HCT116 (cell line): ENCODE measurements around the gene ZNF8. TPM values are rescaled to one million over a fixed set of nuclear protein-coding genes. Genes with fewer than 3 reads are reported as not detected.

Source experiments
- ATAC-seq: fragments of 200-7000 bp; cut with Tn5 transposase; 2 replicates; pipeline ENCODE4 v1.9.1; 2020; ENCODE audit warnings: mild to moderate bottlenecking, moderate library complexity
- BruUV-seq: library from RNA; stranded (reverse); fragments of 400-500 nt; replicated peaks from 2 replicates; lab custom pipeline; 2021; lab: Mats Ljungman, UMichigan
- CTCF ChIA-PET: fragments of 300-600 bp; sonication (Branson Sonifier 250); formaldehyde crosslinking; loops from one replicate; lab custom pipeline; 2021; ENCODE audit warnings: antibody characterized with exemption; lab: Charles Lee
- POLR2A ChIA-PET: fragments of 300-600, 350-600 bp; sonication (Branson Sonifier 250); formaldehyde crosslinking; loops from one replicate; lab custom pipeline; 2021; ENCODE audit warnings: antibody characterized with exemption; lab: Charles Lee
- RAD21 ChIA-PET, 2 experiments: fragments of 300-600 bp; sonication (Branson Sonifier 250); formaldehyde crosslinking; loops; one replicate each; lab custom pipeline; 2023; ENCODE audit warnings: low total read pairs in 2 of 2; ENCODE audit not compliant: uncharacterized antibody in 2 of 2, unreplicated experiment in 2 of 2, low non-redundant PET in 1 of 2; lab: Charles Lee
- DNase-seq: peaks from one replicate; pipeline ENCODE4 v3.0.0-alpha.2; 2010; ENCODE audit warnings: low read depth, low spot score
- H2AFZ ChIP-seq: fragments of 200-600 bp; shearing (Covaris generic), sonication (generic); 2 replicates; pipeline ENCODE4 v1.6.1; 2017; ENCODE audit warnings: low read depth, mixed run types, mixed read lengths, antibody characterized with exemption, low read length; ENCODE audit not compliant: poor library complexity, severe bottlenecking
- H3K27ac ChIP-seq: 2 replicates; pipeline ENCODE4 v1.5.1; 2012; ENCODE audit warnings: low read depth, low read length
- H3K27me3 ChIP-seq: fragments of 200-600 bp; sonication (generic); 2 replicates; pipeline ENCODE4 v1.6.1; 2016; ENCODE audit warnings: mixed run types, low read length, mixed read lengths; ENCODE audit not compliant: insufficient read depth
- H3K36me3 ChIP-seq, 2 experiments: fragments of 200-500 bp in 1 of 2; fragments of 200-600 bp in 1 of 2; sonication (Bioruptor generic) in 1 of 2; sonication (generic) in 1 of 2; 2 replicates each; pipeline versions ENCODE4 v1.5.1 to v1.6.1; 2014 to 2016; ENCODE audit warnings: low read length in 2 of 2, inconsistent platforms in 1 of 2, mixed read lengths in 1 of 2, mixed run types in 1 of 2; ENCODE audit not compliant: insufficient read depth in 2 of 2, control insufficient read depth in 1 of 2
- H3K4me1 ChIP-seq, 2 experiments: fragments of 200-600 bp in 1 of 2; sonication (generic) in 1 of 2; 2 replicates each; pipeline versions ENCODE4 v1.5.1 to v1.6.1; 2012 to 2017; ENCODE audit warnings: low read length in 2 of 2, inconsistent platforms in 1 of 2, mild to moderate bottlenecking in 1 of 2, mixed read lengths in 1 of 2, mixed run types in 1 of 2, moderate library complexity in 1 of 2; ENCODE audit not compliant: insufficient read depth in 2 of 2, control insufficient read depth in 1 of 2
- H3K4me2 ChIP-seq: fragments of 200-600 bp; sonication (generic); 2 replicates; pipeline ENCODE4 v1.6.1; 2017; ENCODE audit warnings: mixed run types, low read length, mixed read lengths
- H3K4me3 ChIP-seq, 2 experiments: fragments of 200-600 bp in 1 of 2; sonication (generic) in 1 of 2; replicated peaks in 1 of 2; 2 replicates each; pipeline ENCODE4 v1.5.1; 2011 to 2016; ENCODE audit warnings: low read length in 2 of 2, control low read depth in 1 of 2, low read depth in 1 of 2, mild to moderate bottlenecking in 1 of 2, mixed read lengths in 1 of 2, mixed run types in 1 of 2
- H3K79me2 ChIP-seq: fragments of 200-600 bp; sonication (generic); 2 replicates; pipeline ENCODE4 v1.6.1; 2017; ENCODE audit warnings: mild to moderate bottlenecking, mixed run types, low read length, moderate library complexity, mixed read lengths; ENCODE audit not compliant: insufficient read depth
- H3K9ac ChIP-seq: fragments of 200-600 bp; sonication (generic); 2 replicates; pipeline ENCODE4 v1.6.1; 2016; ENCODE audit warnings: low read length, mixed read lengths
- H3K9me2 ChIP-seq: fragments of 200-600 bp; sonication (generic), shearing (Covaris generic); 2 replicates; pipeline ENCODE4 v1.6.1; 2017; ENCODE audit warnings: mixed run types, mild to moderate bottlenecking, moderate library complexity; ENCODE audit not compliant: insufficient read depth
- H3K9me3 ChIP-seq, 2 experiments: fragments of 200-500 bp in 1 of 2; fragments of 200-600 bp in 1 of 2; sonication (Bioruptor generic) in 1 of 2; sonication (generic) in 1 of 2; 2 replicates each; pipeline ENCODE4 v1.6.1; 2014 to 2017; ENCODE audit warnings: low read length in 2 of 2, mixed read lengths in 2 of 2, inconsistent platforms in 1 of 2, low read depth in 1 of 2, mild to moderate bottlenecking in 1 of 2, mixed run types in 1 of 2, moderate library complexity in 1 of 2; ENCODE audit not compliant: control insufficient read depth in 1 of 2, insufficient read depth in 1 of 2
- H4K20me1 ChIP-seq: fragments of 200-600 bp; sonication (generic), shearing (Covaris generic); 2 replicates; pipeline ENCODE4 v1.6.1; 2017; ENCODE audit warnings: mixed run types, mild to moderate bottlenecking, moderate library complexity; ENCODE audit not compliant: insufficient read depth
- CEBPB ChIP-seq: IDR thresholded peaks from 2 replicates; pipeline ENCODE4 v1.6.1; 2012; ENCODE audit warnings: low read depth
- EGR1 ChIP-seq: IDR thresholded peaks from 2 replicates; pipeline ENCODE4 v1.6.1; 2012; ENCODE audit warnings: low read depth
- ELF1 ChIP-seq: IDR thresholded peaks from 2 replicates; pipeline ENCODE4 v1.6.1; 2012; ENCODE audit warnings: low read depth, borderline replicate concordance
- EZH2 ChIP-seq: fragments of 200-600 bp; sonication (generic); IDR thresholded peaks from 2 replicates; pipeline ENCODE4 v1.6.1; 2017; ENCODE audit warnings: antibody characterized with exemption, mixed run types
- FOSL1 ChIP-seq: IDR thresholded peaks from 2 replicates; pipeline ENCODE4 v1.6.1; 2012; ENCODE audit warnings: low read depth
- JUND ChIP-seq: IDR thresholded peaks from 2 replicates; pipeline ENCODE4 v1.6.1; 2012
- POLR2A ChIP-seq: IDR thresholded peaks from 2 replicates; pipeline ENCODE4 v1.7.0; 2011; ENCODE audit warnings: borderline replicate concordance; ENCODE audit not compliant: insufficient read depth, insufficient read length; ENCODE audit errors: extremely low read depth
- SIN3A ChIP-seq: IDR thresholded peaks from 2 replicates; pipeline ENCODE4 v1.6.1; 2012; ENCODE audit warnings: low read depth
- SRF ChIP-seq: IDR thresholded peaks from 2 replicates; pipeline ENCODE4 v1.6.1; 2012; ENCODE audit warnings: low read depth
- TCF7L2 ChIP-seq: IDR thresholded peaks from 2 replicates; pipeline ENCODE4 v1.7.0; 2011; ENCODE audit warnings: borderline replicate concordance, inconsistent platforms; ENCODE audit not compliant: insufficient read depth, insufficient read length; ENCODE audit errors: extremely low read depth
- YY1 ChIP-seq: IDR thresholded peaks from 2 replicates; pipeline ENCODE4 v1.6.1; 2011; ENCODE audit warnings: low read length, low read depth, moderate library complexity, mild to moderate bottlenecking; ENCODE audit not compliant: insufficient replicate concordance; ENCODE audit errors: extremely low read depth
- ZFX ChIP-seq: fragments of 450-650 bp; IDR thresholded peaks from 2 replicates; pipeline ENCODE4 v1.6.1; 2017
- ZNF274 ChIP-seq: fragments of 200-500 bp; sonication (Bioruptor generic); IDR thresholded peaks from 2 replicates; pipeline ENCODE4 v1.6.1; 2014; ENCODE audit warnings: mild to moderate bottlenecking, low read depth, low read length, inconsistent platforms
- intact Hi-C: fragments of 100-400 bp; cut with micrococcal nuclease; formaldehyde crosslinking; loops from 2 replicates; pipeline ENCODE4 v1.10.0; 2022
- total RNA-seq: library from RNA; stranded (reverse); gene quantifications from one replicate; pipeline ENCODE4 v1.2.1, GENCODE V29; 2021; ENCODE audit not compliant: unreplicated experiment
- TF ChIP-seq, protein P1 (sequence below): IDR thresholded peaks from 2 replicates; pipeline ENCODE4 v1.6.1; 2012; ENCODE audit warnings: low read depth
- TF ChIP-seq, protein P2 (sequence below), 3 experiments: fragments of 200-600 bp in 1 of 3; sonication (generic) in 1 of 3; IDR thresholded peaks in 2 of 3; conservative IDR thresholded peaks in 1 of 3; 2 replicates each; pipeline ENCODE4 v1.5.1; 2012 to 2017; ENCODE audit warnings: low read depth in 2 of 3, low read length in 2 of 3, antibody characterized with exemption in 1 of 3, borderline replicate concordance in 1 of 3, control low read depth in 1 of 3, mild to moderate bottlenecking in 1 of 3, mixed read lengths in 1 of 3, mixed run types in 1 of 3, moderate library complexity in 1 of 3; ENCODE audit not compliant: insufficient read depth in 1 of 3
- TF ChIP-seq, protein P3 (sequence below): IDR thresholded peaks from 2 replicates; pipeline ENCODE4 v1.6.1; 2011; ENCODE audit warnings: mild to moderate bottlenecking, low read length, moderate library complexity; ENCODE audit not compliant: insufficient replicate concordance; ENCODE audit errors: extremely low read depth
- TF ChIP-seq, protein P4 (sequence below): IDR thresholded peaks from 2 replicates; pipeline ENCODE4 v1.6.1; 2012

Gene ZNF8
- total RNA-seq, 1 experiment from 2014 or later = 6.4 TPM

DNA sequence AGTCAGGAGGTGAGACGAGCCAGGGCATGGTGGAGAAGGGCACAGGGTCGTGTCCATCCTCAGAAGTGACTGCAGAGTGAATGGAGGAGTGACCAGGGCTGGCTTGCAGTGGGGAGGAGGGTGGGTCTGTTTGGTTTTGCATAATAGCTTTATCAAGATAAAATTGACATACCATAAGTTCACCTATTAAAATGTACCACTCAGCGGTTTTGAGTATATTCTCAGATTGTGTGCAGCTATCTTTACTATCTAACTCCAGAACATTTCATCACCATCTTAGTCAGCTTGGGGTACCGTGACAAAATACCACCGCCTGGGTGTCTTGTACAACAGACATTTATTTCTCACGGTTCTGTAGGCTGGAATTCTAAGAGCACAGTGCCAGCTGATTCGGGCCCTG lies 13.2 kb downstream of the ZNF8 start:
- no peak for ATAC-seq
- Histone ChIP-seq H3K9me3 (peaks cover 21 to 37% of the 10 kb centered on the region in 2 experiments; a peak in 3 of 4 replicates), H4K20me1 (no peaks in the 10 kb centered on the region), H3K27me3 (no peaks in the 10 kb centered on the region), H3K4me1 (no peaks in the 10 kb centered on the region), H3K27ac (no peak overlapping the region), H3K4me2 (no peak overlapping the region), H3K36me3 (peaks cover 42 to 70% of the 10 kb centered on the region in 2 experiments), H3K9ac (no peak overlapping the region), H3K79me2 (no peaks in the 10 kb centered on the region), H3K4me3 (no peak overlapping the region), H2AFZ (no peak overlapping the region), H3K9me2 (no peaks in the 10 kb centered on the region)
- ChIA-PET RAD21 (no interaction called here), POLR2A (no interaction called here), CTCF (no interaction called here)
- BruUV-seq = no TSS peak
- no peak for DNase-seq
- intact Hi-C loops = no loop called here
- TF ChIP-seq, protein P1, sequence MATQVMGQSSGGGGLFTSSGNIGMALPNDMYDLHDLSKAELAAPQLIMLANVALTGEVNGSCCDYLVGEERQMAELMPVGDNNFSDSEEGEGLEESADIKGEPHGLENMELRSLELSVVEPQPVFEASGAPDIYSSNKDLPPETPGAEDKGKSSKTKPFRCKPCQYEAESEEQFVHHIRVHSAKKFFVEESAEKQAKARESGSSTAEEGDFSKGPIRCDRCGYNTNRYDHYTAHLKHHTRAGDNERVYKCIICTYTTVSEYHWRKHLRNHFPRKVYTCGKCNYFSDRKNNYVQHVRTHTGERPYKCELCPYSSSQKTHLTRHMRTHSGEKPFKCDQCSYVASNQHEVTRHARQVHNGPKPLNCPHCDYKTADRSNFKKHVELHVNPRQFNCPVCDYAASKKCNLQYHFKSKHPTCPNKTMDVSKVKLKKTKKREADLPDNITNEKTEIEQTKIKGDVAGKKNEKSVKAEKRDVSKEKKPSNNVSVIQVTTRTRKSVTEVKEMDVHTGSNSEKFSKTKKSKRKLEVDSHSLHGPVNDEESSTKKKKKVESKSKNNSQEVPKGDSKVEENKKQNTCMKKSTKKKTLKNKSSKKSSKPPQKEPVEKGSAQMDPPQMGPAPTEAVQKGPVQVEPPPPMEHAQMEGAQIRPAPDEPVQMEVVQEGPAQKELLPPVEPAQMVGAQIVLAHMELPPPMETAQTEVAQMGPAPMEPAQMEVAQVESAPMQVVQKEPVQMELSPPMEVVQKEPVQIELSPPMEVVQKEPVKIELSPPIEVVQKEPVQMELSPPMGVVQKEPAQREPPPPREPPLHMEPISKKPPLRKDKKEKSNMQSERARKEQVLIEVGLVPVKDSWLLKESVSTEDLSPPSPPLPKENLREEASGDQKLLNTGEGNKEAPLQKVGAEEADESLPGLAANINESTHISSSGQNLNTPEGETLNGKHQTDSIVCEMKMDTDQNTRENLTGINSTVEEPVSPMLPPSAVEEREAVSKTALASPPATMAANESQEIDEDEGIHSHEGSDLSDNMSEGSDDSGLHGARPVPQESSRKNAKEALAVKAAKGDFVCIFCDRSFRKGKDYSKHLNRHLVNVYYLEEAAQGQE = no peak
- TF ChIP-seq SRF (no peak), YY1 (no peak), SIN3A (no peak), FOSL1 (no peak), EGR1 (no peak), TCF7L2 (no peak), ELF1 (no peak), JUND (no peak), CEBPB (no peak), POLR2A (no peak), ZFX (no peak), EZH2 (no peak), ZNF274 (no peak)
- TF ChIP-seq, protein P2, sequence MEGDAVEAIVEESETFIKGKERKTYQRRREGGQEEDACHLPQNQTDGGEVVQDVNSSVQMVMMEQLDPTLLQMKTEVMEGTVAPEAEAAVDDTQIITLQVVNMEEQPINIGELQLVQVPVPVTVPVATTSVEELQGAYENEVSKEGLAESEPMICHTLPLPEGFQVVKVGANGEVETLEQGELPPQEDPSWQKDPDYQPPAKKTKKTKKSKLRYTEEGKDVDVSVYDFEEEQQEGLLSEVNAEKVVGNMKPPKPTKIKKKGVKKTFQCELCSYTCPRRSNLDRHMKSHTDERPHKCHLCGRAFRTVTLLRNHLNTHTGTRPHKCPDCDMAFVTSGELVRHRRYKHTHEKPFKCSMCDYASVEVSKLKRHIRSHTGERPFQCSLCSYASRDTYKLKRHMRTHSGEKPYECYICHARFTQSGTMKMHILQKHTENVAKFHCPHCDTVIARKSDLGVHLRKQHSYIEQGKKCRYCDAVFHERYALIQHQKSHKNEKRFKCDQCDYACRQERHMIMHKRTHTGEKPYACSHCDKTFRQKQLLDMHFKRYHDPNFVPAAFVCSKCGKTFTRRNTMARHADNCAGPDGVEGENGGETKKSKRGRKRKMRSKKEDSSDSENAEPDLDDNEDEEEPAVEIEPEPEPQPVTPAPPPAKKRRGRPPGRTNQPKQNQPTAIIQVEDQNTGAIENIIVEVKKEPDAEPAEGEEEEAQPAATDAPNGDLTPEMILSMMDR (IDR thresholded peaks at IDR 0.05 in 2 of 3, conservative IDR thresholded peaks at IDR 0.05 in 1 of 3; ENCODE audit: borderline replicate concordance in 1 of 3, insufficient read depth in 1 of 3, low read depth in 2 of 3, low read length in 2 of 3) = no peak
- TF ChIP-seq, protein P3, sequence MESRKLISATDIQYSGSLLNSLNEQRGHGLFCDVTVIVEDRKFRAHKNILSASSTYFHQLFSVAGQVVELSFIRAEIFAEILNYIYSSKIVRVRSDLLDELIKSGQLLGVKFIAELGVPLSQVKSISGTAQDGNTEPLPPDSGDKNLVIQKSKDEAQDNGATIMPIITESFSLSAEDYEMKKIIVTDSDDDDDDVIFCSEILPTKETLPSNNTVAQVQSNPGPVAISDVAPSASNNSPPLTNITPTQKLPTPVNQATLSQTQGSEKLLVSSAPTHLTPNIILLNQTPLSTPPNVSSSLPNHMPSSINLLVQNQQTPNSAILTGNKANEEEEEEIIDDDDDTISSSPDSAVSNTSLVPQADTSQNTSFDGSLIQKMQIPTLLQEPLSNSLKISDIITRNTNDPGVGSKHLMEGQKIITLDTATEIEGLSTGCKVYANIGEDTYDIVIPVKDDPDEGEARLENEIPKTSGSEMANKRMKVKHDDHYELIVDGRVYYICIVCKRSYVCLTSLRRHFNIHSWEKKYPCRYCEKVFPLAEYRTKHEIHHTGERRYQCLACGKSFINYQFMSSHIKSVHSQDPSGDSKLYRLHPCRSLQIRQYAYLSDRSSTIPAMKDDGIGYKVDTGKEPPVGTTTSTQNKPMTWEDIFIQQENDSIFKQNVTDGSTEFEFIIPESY = no peak
- TF ChIP-seq, protein P4, sequence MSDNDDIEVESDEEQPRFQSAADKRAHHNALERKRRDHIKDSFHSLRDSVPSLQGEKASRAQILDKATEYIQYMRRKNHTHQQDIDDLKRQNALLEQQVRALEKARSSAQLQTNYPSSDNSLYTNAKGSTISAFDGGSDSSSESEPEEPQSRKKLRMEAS = no peak
